ENCODE data around the gene LEKR1.
"Not testable (repeated sequence)": the region's sequence is repeated elsewhere in the genome, so short reads cannot be mapped to it uniquely, and the experiment has no call there.

The LEKR1 gene

GRCh38 chr3:156795890-156796481 is 30.2 kb upstream of the LEKR1 start:
- H3K27ac Mint-ChIP-seq: no peak overlapping the region

GRCh38 chr3:156797368-156797767 is 28.8 kb upstream of the LEKR1 start:
- Mint-ChIP-seq H3K27me3 (ENCODE audit: low read depth) (no peaks in the 10 kb centered on the region), H3K27ac (no peak overlapping the region), H3K4me1 (ENCODE audit: low read depth) (peaks cover 18% of the 10 kb centered on the region), H3K9me3 (peaks cover 26% of the 10 kb centered on the region), H3K4me3 (no peak overlapping the region), H3K36me3 (ENCODE audit: low read depth) (peaks cover 36% of the 10 kb centered on the region)

More at GRCh38 chr3:156795890-156796481, 30.2 kb upstream of the LEKR1 start:
- peaks cover 32% of the 10 kb centered on the region for H3K36me3 Mint-ChIP-seq (ENCODE audit: low read depth)
- H3K4me3 Mint-ChIP-seq: no peak overlapping the region
- H3K4me1 Mint-ChIP-seq (ENCODE audit: low read depth): peaks cover 25% of the 10 kb centered on the region
- H3K27me3 Mint-ChIP-seq (ENCODE audit: low read depth): no peaks in the 10 kb centered on the region
- H3K9me3 Mint-ChIP-seq: peaks cover 22% of the 10 kb centered on the region

GRCh38 chr3:156800287-156800686 is 25.9 kb upstream of the LEKR1 start:
- H3K4me1 Mint-ChIP-seq (ENCODE audit: low read depth): not testable (repeated sequence)
- H3K36me3 Mint-ChIP-seq (ENCODE audit: low read depth): peaks cover 35% of the 10 kb centered on the region

GRCh38 chr3:156801746-156802145 is 24.4 kb upstream of the LEKR1 start:
- Mint-ChIP-seq H3K27me3 (ENCODE audit: low read depth) (no peaks in the 10 kb centered on the region), H3K9me3 (peaks cover 40% of the 10 kb centered on the region), H3K36me3 (ENCODE audit: low read depth) (peaks cover 34% of the 10 kb centered on the region), H3K4me3 (no peak overlapping the region), H3K4me1 (ENCODE audit: low read depth) (peaks cover 4% of the 10 kb centered on the region), H3K27ac (no peak overlapping the region)

More at GRCh38 chr3:156800287-156800686, 25.9 kb upstream of the LEKR1 start:
- H3K4me3 Mint-ChIP-seq; H3K27ac Mint-ChIP-seq; H3K27me3 Mint-ChIP-seq (ENCODE audit: low read depth): not testable (repeated sequence)
- H3K9me3 Mint-ChIP-seq: peaks cover 40% of the 10 kb centered on the region

- Mint-ChIP-seq H3K4me1 (ENCODE audit: low read depth) (peaks cover 9% of the 10 kb centered on the region), H3K4me3 (no peak overlapping the region), H3K36me3 (ENCODE audit: low read depth) (peaks cover 38% of the 10 kb centered on the region), H3K9me3 (peaks cover 40% of the 10 kb centered on the region), H3K27ac (no peak overlapping the region), H3K27me3 (ENCODE audit: low read depth) (no peaks in the 10 kb centered on the region)
These were observed 23.1 kb upstream of the LEKR1 start for GRCh38 chr3:156802821-156803606.

- peaks cover 33% of the 10 kb centered on the region for H3K9me3 Mint-ChIP-seq
- H3K27ac Mint-ChIP-seq: no peak overlapping the region
- peaks cover 11% of the 10 kb centered on the region for H3K4me1 Mint-ChIP-seq (ENCODE audit: low read depth)
- no peak overlapping the region for H3K4me3 Mint-ChIP-seq
- H3K36me3 Mint-ChIP-seq (ENCODE audit: low read depth): peaks cover 36% of the 10 kb centered on the region
- H3K27me3 Mint-ChIP-seq (ENCODE audit: low read depth): no peaks in the 10 kb centered on the region
These were observed 22.0 kb upstream of the LEKR1 start for GRCh38 chr3:156803952-156804741.

- Mint-ChIP-seq H3K27ac (no peak overlapping the region), H3K4me1 (ENCODE audit: low read depth) (peaks cover 21% of the 10 kb centered on the region), H3K36me3 (ENCODE audit: low read depth) (peaks cover 29% of the 10 kb centered on the region)
These were observed 19.5 kb upstream of the LEKR1 start for GRCh38 chr3:156806698-156807097.

GRCh38 chr3:156808025-156808424 is 18.1 kb upstream of the LEKR1 start:
- Mint-ChIP-seq H3K27me3 (ENCODE audit: low read depth) (no peaks in the 10 kb centered on the region), H3K36me3 (ENCODE audit: low read depth) (peaks cover 29% of the 10 kb centered on the region), H3K27ac (no peak overlapping the region), H3K4me3 (no peak overlapping the region), H3K9me3 (peaks cover 13% of the 10 kb centered on the region), H3K4me1 (ENCODE audit: low read depth) (peaks cover 32% of the 10 kb centered on the region)

More at GRCh38 chr3:156806698-156807097, 19.5 kb upstream of the LEKR1 start:
- Mint-ChIP-seq H3K27me3 (ENCODE audit: low read depth) (no peaks in the 10 kb centered on the region), H3K9me3 (peaks cover 13% of the 10 kb centered on the region), H3K4me3 (no peak overlapping the region)

GRCh38 chr3:156811089-156811862 is 14.9 kb upstream of the LEKR1 start:
- H3K36me3 Mint-ChIP-seq (ENCODE audit: low read depth): peaks cover 27% of the 10 kb centered on the region
- no peaks in the 10 kb centered on the region for H3K27me3 Mint-ChIP-seq (ENCODE audit: low read depth)
- peak overlapping the region; percentile 5 for H3K4me3 Mint-ChIP-seq
- no peaks in the 10 kb centered on the region for H3K9me3 Mint-ChIP-seq
- H3K4me1 Mint-ChIP-seq (ENCODE audit: low read depth): peaks cover 51% of the 10 kb centered on the region
- H3K27ac Mint-ChIP-seq: peak overlapping the region; percentile 36

GRCh38 chr3:156812521-156813335 is 13.4 kb upstream of the LEKR1 start:
- peaks cover 53% of the 10 kb centered on the region for H3K4me1 Mint-ChIP-seq (ENCODE audit: low read depth)
- peak overlapping the region; percentile 79 for H3K27ac Mint-ChIP-seq
- H3K36me3 Mint-ChIP-seq (ENCODE audit: low read depth): peaks cover 23% of the 10 kb centered on the region
- H3K27me3 Mint-ChIP-seq (ENCODE audit: low read depth): no peaks in the 10 kb centered on the region
- peak overlapping the region; percentile 37 for H3K4me3 Mint-ChIP-seq
- H3K9me3 Mint-ChIP-seq: no peaks in the 10 kb centered on the region

- Mint-ChIP-seq H3K9me3 (no peaks in the 10 kb centered on the region), H3K4me1 (ENCODE audit: low read depth) (peaks cover 59% of the 10 kb centered on the region), H3K27ac (no peak overlapping the region), H3K4me3 (peak overlapping the region; percentile 22), H3K36me3 (ENCODE audit: low read depth) (peaks cover 16% of the 10 kb centered on the region), H3K27me3 (ENCODE audit: low read depth) (no peaks in the 10 kb centered on the region)
These were observed 11.9 kb upstream of the LEKR1 start for GRCh38 chr3:156814295-156814694.

GRCh38 chr3:156816091-156816793 is 9.9 kb upstream of the LEKR1 start:
- Mint-ChIP-seq H3K27me3 (ENCODE audit: low read depth) (no peaks in the 10 kb centered on the region), H3K4me1 (ENCODE audit: low read depth) (peaks cover 60% of the 10 kb centered on the region), H3K36me3 (ENCODE audit: low read depth) (peaks cover 8% of the 10 kb centered on the region), H3K9me3 (no peaks in the 10 kb centered on the region), H3K27ac (peak overlapping the region; percentile 97), H3K4me3 (peak overlapping the region; percentile 94)
